GM03348 (cell line): ENCODE results near the gene TMEM273.
"Not testable (repeated sequence)": the region's sequence is repeated elsewhere in the genome, so short reads cannot be mapped to it uniquely, and the experiment has no call there.

Source experiments
- DNase-seq: peaks from one replicate; pipeline ENCODE4 v3.0.0; 2012; ENCODE audit warnings: low spot score

The TMEM273 gene

DNA sequence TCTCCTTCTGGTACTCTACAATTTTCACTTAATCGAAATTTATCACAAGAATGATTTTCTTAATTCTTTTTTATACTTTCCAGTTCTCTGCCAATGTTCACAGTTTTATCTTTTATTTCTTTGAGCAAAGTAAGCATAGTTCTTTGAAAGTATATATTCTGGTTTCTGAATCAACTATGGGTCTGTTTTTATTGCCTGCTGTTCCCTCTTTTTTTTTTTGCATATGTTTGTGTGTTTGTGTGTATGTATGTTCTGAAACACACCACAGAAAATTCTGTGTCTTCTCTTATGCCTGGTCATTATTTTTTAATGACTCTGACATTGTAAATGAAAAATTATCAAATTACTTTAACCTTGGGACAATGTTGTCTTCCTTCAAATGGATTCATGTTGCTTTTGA lies 15.9 kb upstream of the TMEM273 start:
- DNase-seq, result no peak

DNA sequence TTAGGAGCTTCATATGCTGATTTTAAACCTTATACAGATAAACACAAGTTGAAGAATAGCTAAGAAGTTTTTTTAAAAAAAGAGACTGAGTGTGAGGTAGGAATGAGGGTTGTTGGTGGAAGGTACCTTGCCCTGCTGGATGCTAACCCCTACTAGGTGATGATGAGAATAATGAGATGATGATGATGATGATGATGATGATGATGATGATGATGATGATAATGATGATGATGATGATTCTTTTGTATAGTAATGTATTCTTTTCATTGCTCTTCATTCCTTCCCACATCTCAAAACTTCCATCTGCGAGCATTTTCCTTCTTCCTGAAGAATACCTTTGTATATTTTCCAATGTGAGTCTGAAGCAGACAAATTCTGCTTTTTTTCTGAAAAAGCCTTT lies 14.1 kb upstream of the TMEM273 start:
- no peak for DNase-seq

DNA sequence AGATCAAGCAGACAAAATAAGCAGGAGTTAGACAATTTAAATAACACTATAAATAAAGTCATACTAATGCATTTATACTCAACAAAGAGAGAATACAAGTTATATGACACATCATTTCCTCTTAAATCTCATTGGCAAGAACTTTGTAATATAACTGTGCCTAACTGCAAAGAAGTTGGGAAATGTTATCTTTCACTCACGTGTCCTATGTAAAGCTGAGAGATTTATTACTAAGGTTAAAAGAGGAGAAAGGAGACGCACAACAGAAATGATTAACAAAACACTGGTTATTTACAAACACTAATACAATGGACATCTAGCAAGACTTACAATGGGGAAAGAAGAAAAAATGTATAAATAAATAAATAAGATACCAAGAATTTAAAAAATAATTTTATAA lies 12.7 kb upstream of the TMEM273 start:
- DNase-seq, result no peak

DNA sequence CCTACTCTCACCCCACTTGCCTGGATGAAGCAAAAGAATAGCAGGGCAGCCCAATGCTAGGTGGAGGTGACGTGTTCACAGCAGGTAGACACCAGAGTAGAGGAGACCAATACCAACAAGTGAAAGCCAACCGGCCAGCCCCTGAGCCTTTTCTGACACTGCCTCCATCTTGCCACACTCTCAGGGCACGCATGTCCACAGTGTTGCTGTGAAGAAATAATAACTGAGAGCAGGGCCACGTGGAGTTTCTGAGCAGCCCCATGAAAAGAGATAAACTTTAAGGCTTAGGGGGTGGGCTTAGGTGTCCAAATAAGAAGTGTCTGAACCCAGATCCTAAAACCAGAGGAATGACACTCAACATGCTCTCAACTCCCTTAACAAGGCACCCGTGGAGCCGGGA lies 9.0 kb upstream of the TMEM273 start:
- no peak for DNase-seq

DNA sequence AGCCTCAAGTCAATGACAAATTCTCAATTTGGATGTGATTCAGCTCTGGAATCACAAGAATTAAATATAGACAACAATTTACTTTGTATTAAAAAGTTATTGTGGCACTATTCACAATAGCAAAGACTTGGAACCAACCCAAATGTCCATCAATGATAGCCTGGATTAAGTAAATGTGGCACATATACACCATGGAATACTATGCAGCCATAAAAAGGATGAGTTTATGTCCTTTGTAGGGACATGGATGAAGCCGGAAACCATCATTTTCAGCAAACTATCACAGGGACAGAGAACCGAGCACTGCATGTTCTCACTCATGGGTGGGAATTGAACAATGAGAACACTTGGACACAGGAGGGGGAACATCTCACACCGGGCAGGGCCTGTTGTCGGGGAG lies 7.7 kb upstream of the TMEM273 start:
- DNase-seq, result not testable (repeated sequence)

DNA sequence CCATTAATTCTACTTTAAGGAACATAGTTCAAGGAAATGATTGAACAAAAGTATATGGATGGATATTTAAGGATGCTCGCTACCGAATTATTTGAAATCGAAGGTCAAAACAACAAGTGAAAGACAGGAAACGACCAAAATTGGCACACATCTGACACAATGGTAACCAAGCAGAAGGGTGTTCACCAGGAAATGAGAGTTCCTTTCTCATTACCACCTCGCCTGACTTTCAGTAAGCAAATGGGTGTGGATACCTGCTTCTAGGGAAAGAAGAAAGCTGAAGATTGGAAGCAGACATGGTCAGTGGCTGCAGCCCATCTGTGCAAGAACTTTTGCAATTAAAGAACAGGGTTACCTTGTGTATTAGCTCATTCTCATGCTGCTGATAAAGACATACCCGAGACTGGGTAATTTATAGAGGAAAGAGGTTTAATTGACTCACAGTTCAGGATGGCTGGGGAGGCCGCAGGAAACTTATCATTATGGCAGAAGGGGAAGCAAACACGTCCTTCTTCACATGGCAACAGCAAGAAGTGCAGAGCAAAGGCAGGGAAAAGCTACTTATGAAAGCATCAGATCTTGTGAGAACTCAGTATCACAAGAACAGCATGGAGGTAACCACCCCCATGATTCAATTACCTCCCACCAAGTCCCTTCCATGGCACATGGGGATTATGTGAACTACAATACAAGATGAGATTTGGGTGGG lies 6.2 kb upstream of the TMEM273 start:
- DNase-seq, result no peak

DNA sequence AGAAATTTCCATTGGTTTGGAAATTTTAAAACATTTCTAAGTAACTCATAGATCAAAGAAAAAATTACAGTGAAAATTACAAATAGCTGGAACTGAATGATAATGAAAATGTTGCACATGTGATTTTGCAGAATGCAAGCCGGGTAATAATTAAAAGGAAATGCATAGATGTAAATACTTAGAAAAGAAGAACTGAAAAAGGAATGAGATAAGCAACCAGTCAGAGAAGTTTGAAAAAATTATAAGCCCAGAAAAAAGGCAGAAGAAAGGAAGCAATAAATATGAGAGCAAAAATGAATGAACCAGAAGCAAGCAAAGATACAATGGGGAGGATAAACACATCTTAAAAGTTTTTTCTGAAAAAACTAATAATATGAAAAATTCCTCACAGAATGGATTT lies 3.2 kb upstream of the TMEM273 start:
- DNase-seq, result no peak

DNA sequence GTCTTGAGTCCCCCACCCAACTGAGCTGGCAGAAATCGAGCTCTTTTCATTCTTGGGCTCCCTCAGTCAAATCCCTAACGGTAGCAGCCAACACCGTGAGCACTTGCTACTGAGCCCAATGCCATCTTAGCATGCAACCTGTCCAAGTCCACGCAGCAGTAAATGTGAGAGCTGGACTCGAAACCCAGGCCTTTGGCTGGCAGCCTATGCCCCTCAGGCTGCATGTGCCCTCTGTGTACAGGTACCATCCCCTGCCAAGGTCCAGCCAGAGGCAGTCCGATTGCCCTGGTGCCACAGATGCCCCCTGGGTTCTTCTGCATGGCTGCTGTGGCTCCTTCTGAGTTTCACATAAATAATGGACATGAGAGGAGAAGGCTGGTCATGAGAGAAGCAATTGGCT lies 1.2 kb upstream of the TMEM273 start:
- DNase-seq, result no peak

DNA sequence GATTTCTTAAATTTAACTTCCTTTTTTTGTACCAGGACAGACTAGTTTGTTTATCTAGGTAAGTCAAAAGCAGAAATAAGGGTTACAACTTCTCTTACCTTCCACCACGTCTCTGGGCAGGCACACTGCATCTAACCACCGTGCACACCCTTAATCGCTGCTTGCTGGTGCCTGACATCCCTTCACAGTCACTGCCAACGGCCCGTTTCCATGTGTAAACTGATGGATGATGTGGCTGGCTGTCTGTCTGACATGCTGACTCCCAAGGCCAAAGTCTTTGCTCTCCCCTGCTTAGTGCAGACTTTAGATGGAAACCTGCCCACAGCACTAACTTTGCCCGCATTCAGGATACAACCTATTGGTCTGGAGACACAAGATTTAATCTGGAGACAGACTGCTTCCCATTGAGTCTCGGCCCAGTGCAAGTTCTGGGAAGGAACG lies 1.1 kb downstream of the TMEM273 start:
- DNase-seq, result no peak

DNA sequence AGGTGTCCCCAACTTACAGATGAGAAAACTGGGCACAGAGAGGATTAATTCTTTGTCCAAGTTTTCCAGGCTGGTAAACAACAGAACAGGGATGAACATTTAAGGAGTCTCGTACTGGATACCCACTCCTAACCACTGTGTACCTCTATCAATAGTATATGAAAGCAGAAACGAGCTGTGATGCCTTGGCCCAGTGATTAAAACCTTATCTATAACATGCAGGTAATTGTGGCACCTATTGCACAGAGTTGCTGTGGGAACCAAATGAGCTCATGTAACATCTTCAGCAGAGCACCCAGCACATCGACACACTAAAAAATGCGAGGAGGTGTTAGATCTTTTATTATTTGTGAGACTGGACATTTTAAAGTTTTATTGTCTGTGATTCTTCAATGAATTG lies 1.6 kb downstream of the TMEM273 start:
- DNase-seq, result no peak

DNA sequence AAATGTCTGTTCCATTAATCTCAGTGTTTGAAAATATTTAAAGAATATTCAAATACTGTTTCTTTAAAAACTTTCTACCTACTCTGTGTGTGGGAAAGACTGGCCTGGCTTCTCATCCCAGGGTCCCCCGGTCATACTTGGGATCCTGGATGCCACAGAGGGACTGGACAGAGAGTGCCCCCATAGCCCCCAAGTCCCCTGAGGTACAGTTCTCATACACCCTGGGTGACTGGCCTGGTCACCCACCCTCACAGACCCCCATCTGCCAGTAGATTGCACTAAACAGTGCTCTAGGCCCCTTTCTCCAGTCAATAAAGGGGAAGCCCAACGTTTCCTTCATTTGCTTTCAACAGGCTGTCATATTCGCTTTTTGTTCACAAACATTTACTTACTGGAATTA lies 3.0 kb downstream of the TMEM273 start:
- DNase-seq, result no peak

DNA sequence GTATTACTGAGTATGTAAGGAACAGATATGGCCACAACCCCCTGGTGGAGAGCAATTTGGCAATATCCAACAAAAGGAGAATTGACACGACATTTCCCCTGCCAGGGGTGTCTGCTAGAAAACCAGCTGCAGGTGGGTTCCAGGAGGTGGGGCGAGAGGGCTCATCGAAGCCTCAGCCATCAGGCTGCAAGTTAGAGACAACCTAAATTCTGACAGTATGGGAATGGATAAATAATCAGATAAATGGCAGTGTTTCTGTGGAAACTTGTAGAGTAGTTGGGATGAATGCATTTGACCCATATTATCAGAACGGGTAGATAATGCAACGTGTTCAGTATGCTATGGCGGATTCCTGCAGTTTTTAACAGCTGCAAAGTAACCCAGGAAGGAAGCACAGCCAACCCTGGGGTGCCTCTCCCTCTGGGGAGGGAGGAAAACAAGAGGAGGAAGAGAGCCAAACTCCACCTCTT lies 3.5 kb downstream of the TMEM273 start:
- no peak for DNase-seq

DNA sequence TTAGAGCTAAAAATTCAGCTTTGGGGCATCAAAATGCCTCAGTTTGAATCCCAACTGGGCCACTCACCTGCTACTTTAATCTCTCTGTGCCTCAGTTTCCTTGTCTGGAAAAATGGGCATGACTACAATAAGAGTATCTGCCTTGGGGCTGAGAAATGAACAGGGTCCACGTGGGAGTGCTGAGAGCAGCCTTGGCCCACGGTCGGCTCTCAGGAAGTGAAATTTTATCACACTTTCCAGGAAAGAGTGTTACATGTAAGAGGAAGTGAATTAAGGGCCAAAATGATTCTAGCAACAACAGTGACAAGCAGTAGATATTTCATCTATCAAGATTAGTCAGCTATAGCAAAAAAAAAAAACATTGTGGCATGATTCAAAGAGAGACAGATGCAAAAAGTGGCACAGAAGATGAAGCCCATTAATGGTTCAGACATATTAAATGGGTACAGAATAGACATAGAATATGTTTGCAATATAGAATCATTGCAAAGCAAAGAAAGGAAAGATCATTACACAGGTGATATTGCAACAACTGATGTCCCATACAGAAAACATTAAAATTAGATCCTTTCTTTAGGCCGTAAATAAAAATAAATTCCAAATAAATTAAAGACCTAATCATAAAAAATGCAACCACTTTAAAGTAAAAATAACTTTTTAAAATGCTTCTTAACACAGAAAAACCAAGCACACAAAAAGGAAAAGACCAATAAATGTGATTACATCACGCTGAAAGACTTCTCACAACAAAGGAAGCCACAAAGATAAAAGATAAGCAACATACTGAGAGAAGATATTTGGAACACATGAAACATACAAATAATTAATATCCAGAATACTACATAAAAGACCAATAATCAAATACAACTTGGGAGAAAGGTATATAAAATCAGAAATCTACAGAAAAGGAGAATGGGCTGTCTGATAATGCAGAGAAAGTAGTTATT lies 4.3 kb downstream of the TMEM273 start:
- no peak for DNase-seq

DNA sequence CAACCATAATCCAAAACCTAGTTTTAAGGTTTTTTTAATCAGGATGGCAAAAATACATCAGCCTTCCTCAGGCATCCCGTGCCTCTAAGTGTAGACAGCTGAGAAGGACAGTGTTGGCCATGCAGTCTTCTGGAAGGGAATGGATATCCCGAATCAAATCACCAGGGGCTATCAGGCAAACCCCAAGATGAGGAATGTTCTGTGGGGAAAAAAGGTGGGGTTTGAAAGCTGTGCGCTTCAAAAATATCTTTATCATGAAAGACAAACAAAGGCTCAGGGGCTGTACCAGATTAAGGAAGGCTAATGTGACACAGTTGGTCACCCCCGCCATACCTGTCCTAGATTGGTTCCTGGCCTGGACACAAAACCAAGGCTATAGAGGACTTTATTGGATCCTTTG lies 5.4 kb downstream of the TMEM273 start:
- DNase-seq, result no peak

DNA sequence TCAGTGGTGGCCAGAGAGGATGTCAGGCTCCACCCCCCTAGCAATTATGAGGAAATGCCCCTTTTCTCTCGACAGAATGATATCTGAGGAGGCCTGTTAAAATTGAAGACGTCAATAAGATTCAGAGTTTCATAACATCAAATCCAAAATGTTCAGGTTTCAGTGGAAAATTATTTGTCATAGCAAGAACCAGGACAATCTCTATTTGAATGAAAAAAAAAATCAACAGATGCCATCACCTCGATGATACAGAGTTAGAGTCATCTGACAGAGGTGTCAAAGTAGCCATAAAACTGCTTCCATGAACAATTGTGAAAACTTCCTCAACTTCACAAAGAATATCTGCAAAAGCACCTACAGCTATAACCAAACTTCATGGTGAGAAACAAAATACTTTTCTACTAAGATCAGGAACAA lies 7.7 kb downstream of the TMEM273 start:
- no peak for DNase-seq

DNA sequence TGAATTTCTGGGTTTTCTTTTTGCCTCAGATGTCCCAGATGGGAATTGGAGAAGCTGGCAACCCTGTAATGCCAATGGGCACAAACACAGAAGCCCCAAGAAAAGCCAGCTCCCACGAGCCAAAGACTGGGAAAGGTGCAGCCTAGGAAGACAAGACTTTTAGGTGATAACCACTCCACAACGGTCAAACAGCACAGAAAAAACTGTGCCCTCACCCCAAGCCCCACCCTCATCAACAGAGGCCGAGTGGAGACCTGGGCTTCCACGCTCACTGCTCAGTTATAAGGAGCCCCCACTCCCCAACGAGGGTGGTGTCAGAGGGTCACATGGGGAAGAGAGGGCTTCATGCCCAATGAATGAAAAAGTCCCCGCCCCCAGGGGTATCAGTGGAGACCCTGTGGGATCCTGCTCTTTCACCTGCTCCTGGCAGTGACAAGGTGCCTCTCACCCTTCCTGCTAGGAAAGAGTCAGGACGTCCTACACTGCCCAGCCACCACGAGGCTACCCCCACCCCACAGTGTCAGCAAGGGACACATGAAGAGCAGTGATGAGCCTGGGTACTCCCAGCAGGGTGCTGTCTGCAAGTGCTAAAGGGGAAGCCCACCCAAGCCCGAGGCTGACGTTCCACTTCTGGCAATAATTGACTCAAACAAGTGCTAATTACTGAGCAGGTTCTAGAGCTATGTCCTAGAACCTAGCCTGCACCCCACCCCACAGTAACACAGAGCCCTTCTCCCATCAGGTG lies 8.3 kb downstream of the TMEM273 start:
- no peak for DNase-seq

DNA sequence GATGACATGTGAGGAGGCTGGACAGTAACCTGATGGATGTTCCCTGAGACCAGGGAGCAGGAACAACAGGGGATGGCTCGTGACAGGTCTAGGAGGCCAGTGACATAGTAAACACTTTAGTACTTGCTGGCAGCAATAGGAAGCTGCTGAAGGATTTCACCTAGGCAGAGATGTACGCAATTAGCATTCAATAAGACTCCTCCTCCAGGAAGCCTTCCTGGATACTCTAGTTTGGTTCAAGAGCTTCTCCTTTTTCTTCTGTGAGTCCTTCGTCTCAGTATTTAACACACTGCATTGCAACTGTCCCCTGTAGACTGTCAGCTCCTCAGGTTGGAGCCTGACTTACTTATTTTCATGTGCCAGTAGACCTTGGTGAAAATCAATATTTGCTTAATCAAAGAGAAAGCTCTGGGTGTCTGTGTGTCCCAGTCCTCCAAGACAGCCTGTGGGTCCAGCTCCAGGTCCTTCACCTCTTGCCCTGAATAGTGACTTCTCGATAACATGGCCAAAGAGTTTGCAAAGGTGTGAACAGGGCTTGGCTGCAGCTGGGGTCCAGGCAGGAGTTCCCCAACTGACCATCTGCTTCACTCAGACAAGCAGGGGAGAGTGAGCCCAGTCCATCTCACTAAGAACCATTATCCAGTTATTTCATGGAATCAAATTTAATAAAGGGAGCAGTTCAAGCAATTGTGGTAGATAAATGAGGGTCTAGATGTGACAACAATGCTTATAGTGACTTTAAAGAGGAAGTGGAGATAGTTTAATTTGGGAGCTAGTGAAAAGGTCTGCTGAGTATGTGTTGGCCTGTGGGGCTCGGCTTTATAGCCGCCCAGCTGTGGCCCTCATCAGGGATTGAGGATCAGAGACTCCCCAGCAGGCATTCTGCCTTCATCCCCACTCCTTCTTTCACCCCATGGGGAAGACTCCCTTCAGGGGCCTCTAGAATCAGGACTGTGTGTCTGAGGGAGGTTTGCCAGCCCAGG lies 9.4 kb downstream of the TMEM273 start:
- no peak for DNase-seq

DNA sequence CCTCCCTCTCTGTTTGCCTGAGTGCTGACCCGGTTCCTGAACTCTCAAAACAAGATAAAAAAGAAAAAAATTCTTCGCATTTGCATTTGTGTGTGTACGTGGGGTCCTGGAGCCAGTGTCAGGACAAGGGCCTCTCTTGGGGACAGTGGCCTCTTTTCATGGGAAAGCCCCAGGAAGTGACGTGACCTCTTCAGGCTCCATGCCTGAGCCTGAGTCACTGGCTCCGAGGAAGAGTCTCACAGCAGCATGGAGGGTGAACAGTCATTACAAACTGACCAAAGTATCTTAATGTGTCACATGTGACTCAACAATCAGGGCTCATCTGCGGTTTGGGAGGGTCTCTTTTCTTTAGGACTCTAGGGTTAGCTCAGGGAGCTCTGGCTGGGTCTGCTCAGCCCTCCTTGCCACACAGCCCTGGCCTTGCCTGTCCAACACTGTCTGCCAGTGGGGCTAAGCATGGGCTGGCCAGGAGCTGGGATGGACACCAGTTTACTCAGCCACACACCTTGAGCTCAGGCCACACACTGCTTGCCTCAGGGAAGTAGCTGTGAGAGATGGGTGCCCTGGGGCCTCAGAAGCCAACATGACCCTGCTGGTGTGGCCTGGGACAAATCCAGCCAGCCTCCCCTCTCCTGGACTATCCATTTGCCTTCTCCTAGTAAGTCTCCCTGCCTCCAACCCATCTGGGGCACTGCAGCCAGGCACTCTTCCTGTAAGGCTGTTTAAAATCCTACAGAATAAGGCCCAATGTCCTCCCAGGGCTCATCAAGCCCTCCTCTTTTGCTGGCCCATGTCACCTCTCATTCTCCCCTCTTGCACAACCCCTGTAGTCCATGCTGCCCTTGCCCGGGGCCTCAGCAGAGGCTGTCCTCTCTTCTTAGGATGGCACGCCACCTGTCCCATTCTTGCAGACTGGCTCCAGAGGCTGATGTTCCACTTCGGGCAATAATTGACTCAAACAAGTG lies 10.5 kb downstream of the TMEM273 start:
- DNase-seq, result peak; percentile 89

DNA sequence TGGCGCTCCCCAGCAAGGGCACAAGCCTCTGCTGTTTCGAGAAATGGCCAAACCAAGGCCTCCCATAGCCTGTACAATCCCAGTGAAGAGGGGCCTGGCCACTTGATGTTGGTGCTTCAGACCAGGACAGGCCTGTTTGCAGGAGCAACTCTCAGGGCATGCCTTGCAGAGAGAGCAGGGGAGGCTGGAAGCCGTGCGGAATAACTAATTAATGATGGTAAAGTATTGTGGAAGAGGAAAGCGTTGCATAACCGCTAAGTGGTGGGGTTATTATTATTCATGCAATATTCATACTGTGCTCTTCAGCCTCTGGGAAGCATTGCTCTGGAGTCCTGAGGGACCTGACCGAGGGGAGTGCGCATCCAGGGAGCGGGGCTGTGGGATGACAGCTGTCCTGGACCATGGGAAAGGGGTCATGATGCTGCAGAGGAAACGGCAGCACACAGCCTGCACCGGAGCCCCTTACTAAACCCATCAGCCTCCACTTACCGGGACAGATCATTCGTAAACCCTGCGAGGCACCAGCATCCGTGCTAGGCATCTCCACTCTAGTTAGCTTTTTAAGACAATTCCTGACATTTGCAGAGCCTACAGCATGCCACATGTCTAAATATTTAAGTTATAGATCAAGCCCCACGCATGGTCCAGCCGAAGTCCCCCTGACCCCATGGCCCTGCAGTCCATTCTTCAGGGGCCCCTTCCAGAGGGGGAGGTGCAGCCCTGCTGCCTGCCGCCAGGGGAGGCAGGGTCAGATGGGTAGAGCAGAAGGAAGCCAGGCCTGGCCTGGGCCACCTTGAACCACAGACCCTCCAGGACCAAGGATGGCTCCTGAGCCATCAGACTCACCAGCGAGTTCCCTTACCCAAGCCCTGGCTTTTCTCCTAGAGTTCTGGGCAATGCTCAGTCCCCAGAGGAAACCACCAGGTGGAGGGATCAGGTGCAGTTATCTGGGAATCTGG lies 11.6 kb downstream of the TMEM273 start:
- DNase-seq, result no peak
